ENCODE measurements around the gene MLANA. TPM values are rescaled to one million over a fixed set of nuclear protein-coding genes. Genes with fewer than 3 reads are reported as not detected.

The MLANA gene
- total RNA-seq, 4 donors from 2014 or later: 20.0 to 47.4 (median 37.6) TPM

DNA sequence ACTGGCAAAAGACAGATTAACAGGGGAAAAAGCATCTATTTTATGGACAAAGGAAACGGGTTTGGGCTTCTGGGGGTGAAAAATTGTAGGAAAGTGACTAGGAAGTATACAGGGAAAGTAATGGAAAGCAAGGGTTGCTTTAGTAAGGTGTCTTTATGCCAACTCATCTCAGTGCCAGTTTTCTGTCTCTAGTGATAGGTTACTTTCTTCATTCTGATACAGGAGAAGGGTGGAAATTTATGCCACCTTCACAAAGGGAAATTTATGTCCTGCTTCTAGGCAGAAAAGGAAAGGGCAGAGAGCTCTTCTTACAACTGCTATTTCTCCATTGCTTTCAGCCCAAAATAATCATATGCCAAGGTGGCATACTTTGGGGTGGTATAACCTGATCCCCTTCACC lies 37.7 kb upstream of the MLANA start:
- Histone ChIP-seq H3K36me3 (no peaks in the 10 kb centered on the region), H3K27ac (no peak overlapping the region)
- 82% methylated on average over 1 of the region's 1 CpG for WGBS

GRCh38 chr9:5853617-5854016 lies 37.1 kb upstream of the MLANA start:
- 73% methylated on average over 3 of the region's 3 CpGs for WGBS
- H3K36me3 ChIP-seq: no peaks in the 10 kb centered on the region

More for the DNA sequence above, 37.7 kb upstream of the MLANA start:
- no peaks in the 10 kb centered on the region for H3K4me1 ChIP-seq
- TF ChIP-seq POLR2AphosphoS5 (IDR thresholded peaks at IDR 0.05) (no peak), POLR2A (IDR thresholded peaks at IDR 0.05) (no peak), EP300 (IDR thresholded peaks at IDR 0.05) (no peak)
- TF ChIP-seq, protein P1, sequence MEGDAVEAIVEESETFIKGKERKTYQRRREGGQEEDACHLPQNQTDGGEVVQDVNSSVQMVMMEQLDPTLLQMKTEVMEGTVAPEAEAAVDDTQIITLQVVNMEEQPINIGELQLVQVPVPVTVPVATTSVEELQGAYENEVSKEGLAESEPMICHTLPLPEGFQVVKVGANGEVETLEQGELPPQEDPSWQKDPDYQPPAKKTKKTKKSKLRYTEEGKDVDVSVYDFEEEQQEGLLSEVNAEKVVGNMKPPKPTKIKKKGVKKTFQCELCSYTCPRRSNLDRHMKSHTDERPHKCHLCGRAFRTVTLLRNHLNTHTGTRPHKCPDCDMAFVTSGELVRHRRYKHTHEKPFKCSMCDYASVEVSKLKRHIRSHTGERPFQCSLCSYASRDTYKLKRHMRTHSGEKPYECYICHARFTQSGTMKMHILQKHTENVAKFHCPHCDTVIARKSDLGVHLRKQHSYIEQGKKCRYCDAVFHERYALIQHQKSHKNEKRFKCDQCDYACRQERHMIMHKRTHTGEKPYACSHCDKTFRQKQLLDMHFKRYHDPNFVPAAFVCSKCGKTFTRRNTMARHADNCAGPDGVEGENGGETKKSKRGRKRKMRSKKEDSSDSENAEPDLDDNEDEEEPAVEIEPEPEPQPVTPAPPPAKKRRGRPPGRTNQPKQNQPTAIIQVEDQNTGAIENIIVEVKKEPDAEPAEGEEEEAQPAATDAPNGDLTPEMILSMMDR (IDR thresholded peaks at IDR 0.05): no peak
- no peaks in the 10 kb centered on the region for H3K27me3 ChIP-seq
- DNase-seq (ENCODE audit: low spot score in 2 of 2): no peak
- H3K4me3 ChIP-seq: no peak overlapping the region
- H3K9me3 ChIP-seq: no peaks in the 10 kb centered on the region

DNA sequence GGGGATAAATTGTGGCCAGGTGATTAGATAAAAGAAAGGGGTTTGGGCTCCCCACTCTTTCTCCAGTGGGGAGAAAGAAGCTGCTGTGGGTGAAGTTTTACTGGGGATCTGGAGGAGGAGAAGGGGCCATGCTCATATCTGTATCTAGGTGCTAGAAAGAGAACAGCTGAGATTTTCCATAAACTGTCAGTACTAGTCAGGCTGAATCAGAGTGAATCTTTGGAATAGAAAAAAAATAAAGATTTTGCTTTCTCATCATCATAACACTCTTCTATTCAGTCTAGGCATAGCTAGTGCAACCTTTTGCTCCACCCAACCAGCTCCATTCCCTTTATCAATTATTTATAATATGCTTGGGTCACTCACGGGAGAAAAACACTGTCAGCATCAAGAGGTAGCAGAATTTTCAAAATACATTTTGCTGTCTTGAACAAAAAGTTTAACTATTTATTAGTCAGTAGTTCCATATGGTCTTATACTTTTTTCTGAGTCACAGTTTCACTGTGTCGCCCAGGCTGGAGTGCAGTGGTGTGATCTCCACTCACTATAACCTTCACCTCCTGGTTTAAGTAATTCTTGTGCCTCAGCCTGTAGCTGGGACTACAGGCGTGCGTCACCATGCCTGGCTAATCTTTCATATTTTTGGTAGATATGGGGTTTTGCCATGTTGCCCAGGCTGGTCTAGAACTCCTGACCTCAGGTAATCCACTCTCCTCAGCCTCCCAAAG lies 36.5 kb upstream of the MLANA start:
- no peaks in the 10 kb centered on the region for H3K27me3 ChIP-seq
- no peak overlapping the region for H3K4me3 ChIP-seq
- H3K36me3 ChIP-seq: no peaks in the 10 kb centered on the region
- DNase-seq (ENCODE audit: low spot score in 2 of 2): no peak
- no peaks in the 10 kb centered on the region for H3K4me1 ChIP-seq
- H3K27ac ChIP-seq: no peak overlapping the region
- WGBS: 88% methylated on average over 4 of the region's 4 CpGs
- TF ChIP-seq POLR2A (IDR thresholded peaks at IDR 0.05) (no peak), POLR2AphosphoS5 (IDR thresholded peaks at IDR 0.05) (no peak), EP300 (IDR thresholded peaks at IDR 0.05) (no peak)
- TF ChIP-seq, protein P1 (IDR thresholded peaks at IDR 0.05): no peak
- no peaks in the 10 kb centered on the region for H3K9me3 ChIP-seq

More at GRCh38 chr9:5853617-5854016, 37.1 kb upstream of the MLANA start:
- no peaks in the 10 kb centered on the region for H3K4me1 ChIP-seq
- H3K27me3 ChIP-seq: no peaks in the 10 kb centered on the region
- no peaks in the 10 kb centered on the region for H3K9me3 ChIP-seq
- DNase-seq (ENCODE audit: low spot score in 2 of 2): no peak
- no peak overlapping the region for H3K27ac ChIP-seq
- TF ChIP-seq, protein P1 (IDR thresholded peaks at IDR 0.05): no peak
- TF ChIP-seq POLR2AphosphoS5 (IDR thresholded peaks at IDR 0.05) (no peak), EP300 (IDR thresholded peaks at IDR 0.05) (no peak)
- H3K4me3 ChIP-seq: no peak overlapping the region

DNA sequence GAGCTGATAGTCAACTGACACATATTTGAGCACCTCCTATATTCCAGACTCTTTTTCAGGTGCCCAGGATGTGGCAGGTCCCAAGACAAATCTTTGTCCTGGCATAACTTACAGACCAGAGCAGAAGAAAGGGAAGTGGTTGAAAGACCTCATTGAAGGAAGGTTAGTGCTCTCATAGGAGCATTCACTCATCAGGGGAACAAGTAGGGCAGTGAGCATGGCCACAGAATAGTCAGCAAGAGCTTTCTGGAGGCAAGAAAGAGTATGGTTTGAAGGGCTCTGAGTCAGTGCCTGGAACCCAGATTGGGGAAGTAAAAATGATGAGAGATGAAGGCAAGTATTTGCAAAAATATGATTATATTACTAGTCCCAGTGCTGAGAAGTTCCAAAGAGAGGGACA lies 32.8 kb upstream of the MLANA start:
- H3K36me3 ChIP-seq: no peaks in the 10 kb centered on the region
- no peaks in the 10 kb centered on the region for H3K4me1 ChIP-seq
- no peaks in the 10 kb centered on the region for H3K27me3 ChIP-seq
- H3K27ac ChIP-seq: no peak overlapping the region
- no peak for DNase-seq (ENCODE audit: low spot score in 2 of 2)
- TF ChIP-seq EP300 (IDR thresholded peaks at IDR 0.05) (no peak), POLR2AphosphoS5 (IDR thresholded peaks at IDR 0.05) (no peak), POLR2A (IDR thresholded peaks at IDR 0.05) (no peak)
- TF ChIP-seq, protein P1 (IDR thresholded peaks at IDR 0.05): no peak
- H3K9me3 ChIP-seq: no peaks in the 10 kb centered on the region
- H3K4me3 ChIP-seq: no peak overlapping the region

- Histone ChIP-seq H3K27me3 (no peaks in the 10 kb centered on the region), H3K36me3 (no peaks in the 10 kb centered on the region), H3K9me3 (no peaks in the 10 kb centered on the region), H3K27ac (no peak overlapping the region), H3K4me1 (no peaks in the 10 kb centered on the region), H3K4me3 (no peak overlapping the region)
- TF ChIP-seq, protein P1 (IDR thresholded peaks at IDR 0.05): no peak
- TF ChIP-seq POLR2AphosphoS5 (IDR thresholded peaks at IDR 0.05) (no peak), POLR2A (IDR thresholded peaks at IDR 0.05) (no peak), EP300 (IDR thresholded peaks at IDR 0.05) (no peak)
- 50% methylated on average over 3 of the region's 3 CpGs for WGBS
- no peak for DNase-seq (ENCODE audit: low spot score in 2 of 2)
These were observed 31.9 kb upstream of the MLANA start for GRCh38 chr9:5858833-5859232.
